OCI-LY3 (cell line): ENCODE results near the gene FOXP3.

Experiments
- H2AFZ ChIP-seq: fragments of 200-600, 300-600 bp; shearing (Covaris generic); 2 replicates; pipeline ENCODE4 v1.6.0; 2014; ENCODE audit warnings: antibody characterized with exemption, low read depth, low read length
- H3K27ac ChIP-seq: fragments of 200-600, 300-600 bp; sonication (generic); 2 replicates; pipeline ENCODE4 v1.5.1; 2014; ENCODE audit warnings: mild to moderate bottlenecking, low read length, moderate library complexity, mixed read lengths
- H3K27me3 ChIP-seq: fragments of 200-600, 300-600 bp; sonication (generic); 2 replicates; pipeline ENCODE4 v1.6.1; 2014; ENCODE audit warnings: low read depth, low read length, mixed read lengths
- H3K36me3 ChIP-seq: fragments of 200-600, 300-600 bp; sonication (generic); replicated peaks from 2 replicates; pipeline ENCODE3; 2014; ENCODE audit warnings: low read depth, low read length, mixed read lengths
- H3K4me1 ChIP-seq: fragments of 300-600, 200-600 bp; sonication (generic); 2 replicates; pipeline ENCODE4 v1.6.1; 2014; ENCODE audit warnings: low read length, mixed read lengths
- H3K4me2 ChIP-seq: fragments of 200-600, 300-600 bp; sonication (generic); 2 replicates; pipeline ENCODE4 v1.6.1; 2014; ENCODE audit warnings: low read length, mixed read lengths
- H3K4me3 ChIP-seq: fragments of 300-600, 200-600 bp; sonication (generic); 2 replicates; pipeline ENCODE4 v1.5.1; 2014; ENCODE audit warnings: antibody characterized with exemption, mild to moderate bottlenecking, low read length, moderate library complexity
- H3K79me2 ChIP-seq: fragments of 300-600, 200-600 bp; shearing (Covaris generic); 2 replicates; pipeline ENCODE4 v1.6.1; 2014; ENCODE audit warnings: mild to moderate bottlenecking, low read length, mixed read lengths
- H3K9ac ChIP-seq: fragments of 300-600, 200-600 bp; shearing (Covaris generic); 2 replicates; pipeline ENCODE4 v1.6.0; 2014; ENCODE audit warnings: mild to moderate bottlenecking, low read length, moderate library complexity
- H3K9me3 ChIP-seq: fragments of 200-600, 300-600 bp; shearing (Covaris generic); 2 replicates; pipeline ENCODE4 v1.6.1; 2014; ENCODE audit warnings: low read length, mixed read lengths; ENCODE audit not compliant: insufficient read depth
- H4K20me1 ChIP-seq: fragments of 200-600, 300-600 bp; sonication (generic); 2 replicates; pipeline ENCODE4 v1.6.1; 2016; ENCODE audit warnings: low read length, mixed read lengths; ENCODE audit not compliant: insufficient read depth
- CTCF ChIP-seq: fragments of 200-600, 300-600 bp; sonication (generic); IDR thresholded peaks from 2 replicates; pipeline ENCODE4 v1.5.1; 2014; ENCODE audit warnings: antibody characterized with exemption, low read length, low read depth
- EZH2phosphoT487 ChIP-seq: fragments of 200-600 bp; shearing (Covaris generic); IDR thresholded peaks from 2 replicates; pipeline ENCODE4 v1.6.1; 2018; ENCODE audit warnings: antibody characterized with exemption, mixed run types, low read depth

The FOXP3 gene

GRCh38 chrX:49230500-49231232, 33.8 kb downstream of the FOXP3 start:
- TF ChIP-seq CTCF (peak; percentile 31), EZH2phosphoT487 (no peak)
- peak overlapping the region; percentile 67 for H3K27ac ChIP-seq
- no peaks in the 10 kb centered on the region for H3K27me3 ChIP-seq
- H3K9ac ChIP-seq = peak overlapping the region; percentile 91
- no peaks in the 10 kb centered on the region for H3K36me3 ChIP-seq
- peaks cover under 1% of the 10 kb centered on the region; the same call in 1 of the 2 replicates for H3K79me2 ChIP-seq
- H2AFZ ChIP-seq = peak overlapping the region; percentile 91
- no peaks in the 10 kb centered on the region for H3K9me3 ChIP-seq
- peak overlapping the region; percentile 95 for H3K4me3 ChIP-seq
- no peaks in the 10 kb centered on the region for H4K20me1 ChIP-seq
- peak overlapping the region; percentile 98 for H3K4me2 ChIP-seq
- H3K4me1 ChIP-seq = peaks cover 13% of the 10 kb centered on the region; the same call in 1 of the 2 replicates

GRCh38 chrX:49228185-49228584, 36.3 kb downstream of the FOXP3 start:
- no peaks in the 10 kb centered on the region for H3K27me3 ChIP-seq
- no peaks in the 10 kb centered on the region for H3K9me3 ChIP-seq
- no peak overlapping the region for H3K27ac ChIP-seq
- no peaks in the 10 kb centered on the region for H3K36me3 ChIP-seq
- H4K20me1 ChIP-seq = no peaks in the 10 kb centered on the region
- no peaks in the 10 kb centered on the region for H3K79me2 ChIP-seq
- TF ChIP-seq CTCF = no peak
- TF ChIP-seq EZH2phosphoT487 = no peak
- no peak overlapping the region for H2AFZ ChIP-seq
- no peak overlapping the region for H3K4me3 ChIP-seq
- H3K4me1 ChIP-seq = peaks cover 9% of the 10 kb centered on the region; the same call in 1 of the 2 replicates
- H3K9ac ChIP-seq = no peak overlapping the region
- no peak overlapping the region for H3K4me2 ChIP-seq

- no peak overlapping the region for H3K4me2 ChIP-seq
- H4K20me1 ChIP-seq = no peaks in the 10 kb centered on the region
- H3K79me2 ChIP-seq = no peaks in the 10 kb centered on the region
- H3K36me3 ChIP-seq = no peaks in the 10 kb centered on the region
- H3K4me1 ChIP-seq = peaks cover 9% of the 10 kb centered on the region; the same call in 1 of the 2 replicates
- no peak overlapping the region for H2AFZ ChIP-seq
- H3K27ac ChIP-seq = no peak overlapping the region
- no peak for TF ChIP-seq CTCF
- TF ChIP-seq EZH2phosphoT487 = no peak
- no peak overlapping the region for H3K4me3 ChIP-seq
- H3K27me3 ChIP-seq = no peaks in the 10 kb centered on the region
- H3K9me3 ChIP-seq = no peaks in the 10 kb centered on the region
- no peak overlapping the region for H3K9ac ChIP-seq
Observed at GRCh38 chrX:49227726-49228125, 36.8 kb downstream of the FOXP3 start.

- Histone ChIP-seq H4K20me1 (no peaks in the 10 kb centered on the region), H3K9me3 (no peaks in the 10 kb centered on the region), H3K27me3 (no peaks in the 10 kb centered on the region), H3K9ac (no peak overlapping the region), H3K36me3 (no peaks in the 10 kb centered on the region), H2AFZ (no peak overlapping the region), H3K4me3 (no peak overlapping the region), H3K4me2 (no peak overlapping the region), H3K4me1 (peaks cover 9% of the 10 kb centered on the region; the same call in 1 of the 2 replicates), H3K79me2 (no peaks in the 10 kb centered on the region), H3K27ac (no peak overlapping the region)
- TF ChIP-seq CTCF = no peak
- TF ChIP-seq EZH2phosphoT487 = no peak
Observed at GRCh38 chrX:49226946-49227345, 37.6 kb downstream of the FOXP3 start.
